Large intestine (tissue), 3 donors: ENCODE data around the gene AAK1. TPM values are rescaled to one million over a fixed set of nuclear protein-coding genes. Genes with fewer than 3 reads are reported as not detected.

Experiments used
- DNase-seq, 2 donors: peaks; one replicate each; pipeline versions ENCODE4 v3.0.0 to v3.0.0-alpha.2; 2013
- H3K27ac ChIP-seq: one replicate; pipeline ENCODE4 v1.5.1; 2013; ENCODE audit warnings: low read length
- H3K27me3 ChIP-seq: 2 replicates; pipeline ENCODE4 v1.6.1; 2013; ENCODE audit warnings: low read length; ENCODE audit not compliant: control insufficient read depth, insufficient read depth
- H3K36me3 ChIP-seq: 2 replicates; pipeline ENCODE4 v1.6.1; 2013; ENCODE audit warnings: low read length; ENCODE audit not compliant: control insufficient read depth, insufficient read depth
- H3K4me1 ChIP-seq: one replicate; pipeline ENCODE4 v1.6.1; 2013; ENCODE audit warnings: low read length; ENCODE audit not compliant: control insufficient read depth, insufficient read depth
- H3K4me3 ChIP-seq: one replicate; pipeline ENCODE4 v1.5.1; 2013; ENCODE audit warnings: low read length
- H3K9me3 ChIP-seq: one replicate; pipeline ENCODE4 v1.6.1; 2013; ENCODE audit warnings: mild to moderate bottlenecking, low read depth, low read length, moderate library complexity; ENCODE audit not compliant: control insufficient read depth
- WGBS: methylation state at CpG from one replicate; pipeline ENCODE4 v1.1.5; 2013; ENCODE audit warnings: low lambda C conversion rate; ENCODE audit not compliant: insufficient coverage; 5-methylcytosine and 5-hydroxymethylcytosine counted together
- polyA plus RNA-seq: library from polyadenylated mRNA; unstranded; fragments of 120-200 nt; gene quantifications from one replicate; pipeline ENCODE4 v1.2.1, GENCODE V29; 2013

The AAK1 gene
- polyA plus RNA-seq, 1 donor: 18.6 TPM

GRCh38 chr2:69465513-69466456, 177.8 kb downstream of the AAK1 start:
- Histone ChIP-seq H3K27ac (no peak overlapping the region), H3K4me3 (no peak overlapping the region), H3K36me3 (peaks cover 11% of the 10 kb centered on the region), H3K9me3 (no peaks in the 10 kb centered on the region), H3K4me1 (peaks cover 6% of the 10 kb centered on the region), H3K27me3 (no peaks in the 10 kb centered on the region)
- no peak for DNase-seq
- 80% methylated on average over 1 of the region's 14 CpGs for WGBS

GRCh38 chr2:69464575-69464974, 179.0 kb downstream of the AAK1 start:
- no peak for DNase-seq
- no peaks in the 10 kb centered on the region for H3K27me3 ChIP-seq
- no peak overlapping the region for H3K4me3 ChIP-seq
- H3K36me3 ChIP-seq: peaks cover 11% of the 10 kb centered on the region
- H3K4me1 ChIP-seq: no peaks in the 10 kb centered on the region
- WGBS: no CpG with 5 or more reads among the region's 3 CpGs
- no peak overlapping the region for H3K27ac ChIP-seq
- no peaks in the 10 kb centered on the region for H3K9me3 ChIP-seq

GRCh38 chr2:69462780-69463179, 180.8 kb downstream of the AAK1 start:
- H3K27me3 ChIP-seq: no peaks in the 10 kb centered on the region
- peaks cover 11% of the 10 kb centered on the region for H3K36me3 ChIP-seq
- no peak for DNase-seq
- H3K9me3 ChIP-seq: no peaks in the 10 kb centered on the region
- no peak overlapping the region for H3K27ac ChIP-seq
- 100% methylated on average over 2 of the region's 3 CpGs for WGBS
- no peaks in the 10 kb centered on the region for H3K4me1 ChIP-seq
- H3K4me3 ChIP-seq: no peak overlapping the region

GRCh38 chr2:69461404-69461803, 182.1 kb downstream of the AAK1 start:
- no peak overlapping the region for H3K27ac ChIP-seq
- H3K27me3 ChIP-seq: no peaks in the 10 kb centered on the region
- WGBS: 100% methylated on average over 1 of the region's 6 CpGs
- H3K4me3 ChIP-seq: no peak overlapping the region
- peaks cover 11% of the 10 kb centered on the region for H3K36me3 ChIP-seq
- no peak for DNase-seq
- no peaks in the 10 kb centered on the region for H3K4me1 ChIP-seq
- no peaks in the 10 kb centered on the region for H3K9me3 ChIP-seq

- Histone ChIP-seq H3K4me1 (no peaks in the 10 kb centered on the region), H3K4me3 (no peak overlapping the region), H3K27me3 (no peaks in the 10 kb centered on the region), H3K9me3 (no peaks in the 10 kb centered on the region), H3K27ac (no peak overlapping the region), H3K36me3 (no peaks in the 10 kb centered on the region)
- no peak for DNase-seq
- WGBS: 100% methylated on average over 1 of the region's 4 CpGs
These were observed 183.6 kb downstream of the AAK1 start for GRCh38 chr2:69459936-69460335.

GRCh38 chr2:69456950-69457445, 186.5 kb downstream of the AAK1 start:
- no peaks in the 10 kb centered on the region for H3K4me1 ChIP-seq
- no peaks in the 10 kb centered on the region for H3K36me3 ChIP-seq
- DNase-seq: no peak
- H3K27me3 ChIP-seq: no peaks in the 10 kb centered on the region
- no peak overlapping the region for H3K4me3 ChIP-seq
- H3K9me3 ChIP-seq: no peaks in the 10 kb centered on the region
- no peak overlapping the region for H3K27ac ChIP-seq

GRCh38 chr2:69456154-69456553, 187.4 kb downstream of the AAK1 start:
- no peak overlapping the region for H3K27ac ChIP-seq
- no CpG with 5 or more reads among the region's 7 CpGs for WGBS
- no peak for DNase-seq

GRCh38 chr2:69454976-69455375, 188.6 kb downstream of the AAK1 start:
- Histone ChIP-seq H3K27ac (no peak overlapping the region), H3K4me3 (no peak overlapping the region), H3K9me3 (no peaks in the 10 kb centered on the region), H3K27me3 (no peaks in the 10 kb centered on the region), H3K4me1 (no peaks in the 10 kb centered on the region), H3K36me3 (no peaks in the 10 kb centered on the region)
- no peak for DNase-seq
- WGBS: no CpG with 5 or more reads among the region's 2 CpGs

More at GRCh38 chr2:69456154-69456553, 187.4 kb downstream of the AAK1 start:
- no peaks in the 10 kb centered on the region for H3K4me1 ChIP-seq
- no peaks in the 10 kb centered on the region for H3K27me3 ChIP-seq
- H3K36me3 ChIP-seq: no peaks in the 10 kb centered on the region
- H3K4me3 ChIP-seq: no peak overlapping the region
- H3K9me3 ChIP-seq: no peaks in the 10 kb centered on the region

- no peak overlapping the region for H3K4me3 ChIP-seq
- 81% methylated on average over 3 of the region's 4 CpGs for WGBS
- H3K27ac ChIP-seq: no peak overlapping the region
- no peaks in the 10 kb centered on the region for H3K4me1 ChIP-seq
- no peak for DNase-seq
- no peaks in the 10 kb centered on the region for H3K9me3 ChIP-seq
- H3K36me3 ChIP-seq: no peaks in the 10 kb centered on the region
- no peaks in the 10 kb centered on the region for H3K27me3 ChIP-seq
These were observed 189.9 kb downstream of the AAK1 start for GRCh38 chr2:69453475-69454129.

GRCh38 chr2:69452687-69453086, 190.9 kb downstream of the AAK1 start:
- Histone ChIP-seq H3K36me3 (no peaks in the 10 kb centered on the region), H3K27me3 (no peaks in the 10 kb centered on the region), H3K4me3 (no peak overlapping the region), H3K9me3 (no peaks in the 10 kb centered on the region), H3K4me1 (no peaks in the 10 kb centered on the region), H3K27ac (no peak overlapping the region)
- no peak for DNase-seq
- WGBS: no CpG with 5 or more reads among the region's 3 CpGs
